ENCODE results near the gene GALNT18. TPM values are rescaled to one million over a fixed set of nuclear protein-coding genes. Genes with fewer than 3 reads are reported as not detected.

The GALNT18 gene
- total RNA-seq, 1 experiment from 2014 or later = 13.5 TPM

- in situ Hi-C loops (cut with HindIII; ENCODE audit: low pct_unique_long_range_greater_than_20kb, low sequenced_read_pairs) = no loop called here
- no peak for DNase-seq (ENCODE audit: low read depth)
These were observed 43.6 kb downstream of the GALNT18 start for GRCh38 chr11:11577932-11578911.

- in situ Hi-C loops (cut with HindIII; ENCODE audit: low pct_unique_long_range_greater_than_20kb, low sequenced_read_pairs) = no loop called here
- no peak for DNase-seq (ENCODE audit: low read depth)
These were observed 44.5 kb downstream of the GALNT18 start for GRCh38 chr11:11577251-11577855.

- DNase-seq (ENCODE audit: low read depth) = no peak
- in situ Hi-C loops (cut with HindIII; ENCODE audit: low pct_unique_long_range_greater_than_20kb, low sequenced_read_pairs) = no loop called here
These were observed 47.2 kb downstream of the GALNT18 start for GRCh38 chr11:11574373-11575287.

DNA sequence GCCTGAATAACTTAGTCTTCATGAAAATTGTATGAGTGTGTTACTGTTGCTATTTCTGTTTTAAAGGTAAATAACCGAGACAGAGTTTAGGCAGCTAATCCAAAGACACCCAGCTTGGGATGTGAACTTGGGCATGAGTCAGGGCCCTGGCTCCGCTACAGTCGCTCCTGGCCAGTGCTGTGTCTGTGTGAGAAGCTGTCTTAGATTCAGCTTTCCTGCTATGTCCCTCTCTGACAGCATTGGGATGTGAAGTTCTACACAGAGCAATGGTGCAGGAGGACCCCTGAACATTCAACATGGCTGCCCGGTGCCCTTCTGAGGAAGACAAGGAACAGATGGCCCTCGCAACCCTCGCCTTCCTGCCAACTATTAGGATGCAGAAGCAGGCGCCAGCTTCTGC is 49.4 kb downstream of the GALNT18 start:
- in situ Hi-C loops (cut with HindIII; ENCODE audit: low pct_unique_long_range_greater_than_20kb, low sequenced_read_pairs) = no loop called here
- DNase-seq (ENCODE audit: low read depth) = no peak

- no peak for DNase-seq (ENCODE audit: low read depth)
- in situ Hi-C loops (cut with HindIII; ENCODE audit: low pct_unique_long_range_greater_than_20kb, low sequenced_read_pairs) = no loop called here
These were observed 49.9 kb downstream of the GALNT18 start for GRCh38 chr11:11571893-11572292.

- no peak for DNase-seq (ENCODE audit: low read depth)
- in situ Hi-C loops (cut with HindIII; ENCODE audit: low pct_unique_long_range_greater_than_20kb, low sequenced_read_pairs) = no loop called here
These were observed 51.0 kb downstream of the GALNT18 start for GRCh38 chr11:11570823-11571222.

DNA sequence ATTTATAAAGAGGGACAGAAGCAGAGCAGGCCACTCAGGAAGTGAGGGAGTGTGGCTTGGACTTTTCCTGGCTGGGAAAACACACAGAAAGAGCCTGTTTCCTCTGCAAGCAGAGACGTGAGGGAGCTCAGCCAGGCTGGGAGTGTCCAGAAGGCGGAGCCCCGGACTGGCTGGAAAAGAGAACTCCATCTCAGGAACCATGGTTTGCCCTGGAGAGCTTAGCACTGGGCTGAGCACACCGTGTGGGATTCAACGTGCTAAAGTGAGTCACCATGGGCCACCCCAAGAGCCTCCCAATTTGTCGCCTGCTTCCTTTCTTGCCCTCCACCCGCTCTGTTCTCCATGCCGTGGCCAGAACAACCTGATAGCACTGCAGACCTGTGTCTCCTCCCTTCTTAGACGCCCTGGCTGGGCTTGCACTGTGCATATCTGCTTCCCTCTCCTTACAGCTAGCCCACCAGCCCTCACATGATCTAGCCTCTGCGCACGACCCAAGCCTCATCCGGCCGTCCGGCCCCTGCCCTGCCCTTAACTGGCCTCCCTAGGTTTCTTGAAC is 51.8 kb downstream of the GALNT18 start:
- no peak for DNase-seq (ENCODE audit: low read depth)
- in situ Hi-C loops (cut with HindIII; ENCODE audit: low pct_unique_long_range_greater_than_20kb, low sequenced_read_pairs) = no loop called here

- no peak for DNase-seq (ENCODE audit: low read depth)
- in situ Hi-C loops (cut with HindIII; ENCODE audit: low pct_unique_long_range_greater_than_20kb, low sequenced_read_pairs) = no loop called here
These were observed 53.1 kb downstream of the GALNT18 start for GRCh38 chr11:11568651-11569229.

DNA sequence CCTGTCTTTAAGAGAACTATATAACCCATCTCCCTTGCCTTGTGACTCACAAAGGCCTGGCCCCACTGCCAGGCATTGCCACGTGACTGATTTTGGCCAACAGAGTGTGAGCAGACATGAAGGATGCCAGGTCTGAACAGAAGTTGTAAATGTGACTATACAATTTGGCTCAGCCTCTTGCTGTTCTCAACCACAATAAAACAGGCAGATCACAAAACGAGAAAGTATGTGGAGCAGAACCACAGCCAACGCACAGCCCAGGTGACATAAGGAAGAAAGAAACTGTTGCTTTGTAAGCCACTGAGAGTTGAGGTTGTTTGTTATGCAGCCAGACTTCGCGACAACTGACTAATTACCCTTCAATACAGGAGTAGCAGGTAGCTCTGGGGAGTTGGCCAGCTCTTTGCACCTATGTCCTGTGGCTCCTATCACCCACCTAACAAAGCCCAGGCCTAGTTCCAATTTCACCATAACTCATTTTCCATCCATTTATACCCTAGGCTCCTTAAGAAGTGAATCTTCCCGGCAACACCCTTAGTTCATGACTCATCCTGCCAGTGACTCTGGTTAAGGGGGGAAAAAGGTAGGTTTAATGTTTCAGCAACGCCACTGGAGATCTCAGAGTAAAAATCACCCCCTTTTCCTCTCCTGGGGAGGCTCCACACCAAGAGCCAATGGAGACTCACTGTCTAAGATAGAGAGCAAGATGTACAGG is 53.7 kb downstream of the GALNT18 start:
- no peak for DNase-seq (ENCODE audit: low read depth)

GRCh38 chr11:11565636-11566035 is 56.2 kb downstream of the GALNT18 start:
- DNase-seq (ENCODE audit: low read depth) = no peak
- in situ Hi-C loops (cut with HindIII; ENCODE audit: low pct_unique_long_range_greater_than_20kb, low sequenced_read_pairs) = no loop called here

More for the DNA sequence above, 53.7 kb downstream of the GALNT18 start:
- in situ Hi-C loops (cut with HindIII; ENCODE audit: low pct_unique_long_range_greater_than_20kb, low sequenced_read_pairs) = no loop called here

DNA sequence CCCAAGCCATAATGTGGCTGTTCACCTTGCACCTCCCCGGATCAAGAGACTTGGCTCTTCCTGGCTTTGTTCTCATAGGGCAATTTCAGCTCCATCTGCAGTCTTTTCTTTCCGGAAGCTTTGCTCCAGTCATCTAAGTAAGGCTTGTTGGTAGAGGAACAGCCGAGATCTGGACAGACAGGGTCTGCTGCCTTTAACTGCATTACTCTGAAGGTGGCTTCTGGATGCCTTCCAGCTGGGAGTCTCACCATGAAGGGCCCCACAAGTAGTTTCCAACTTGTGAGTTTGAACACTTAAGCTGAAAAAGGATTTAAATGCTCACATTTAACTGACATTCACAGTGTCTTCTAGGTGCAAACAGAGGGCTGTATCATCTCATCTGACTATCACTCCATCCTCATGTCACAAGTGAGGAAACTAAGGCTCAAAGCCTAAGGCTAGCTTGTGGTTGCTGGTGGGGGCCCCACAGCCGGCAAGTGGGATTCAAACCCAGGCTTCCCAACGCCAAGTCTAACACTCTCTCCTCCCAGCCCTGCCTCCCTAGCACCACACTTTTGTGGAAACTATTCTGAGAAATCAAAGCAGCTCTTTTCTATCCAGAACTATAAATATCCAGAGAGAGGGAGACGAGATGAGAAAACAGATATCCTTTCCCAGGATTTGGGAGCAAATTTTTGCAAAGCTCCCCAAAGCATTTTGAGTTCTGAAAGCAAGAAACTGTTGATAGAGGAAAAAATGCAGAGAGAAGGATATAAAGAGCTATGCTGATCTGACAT is 58.4 kb downstream of the GALNT18 start:
- no peak for DNase-seq (ENCODE audit: low read depth)
- in situ Hi-C loops (cut with HindIII; ENCODE audit: low pct_unique_long_range_greater_than_20kb, low sequenced_read_pairs) = no loop called here

DNA sequence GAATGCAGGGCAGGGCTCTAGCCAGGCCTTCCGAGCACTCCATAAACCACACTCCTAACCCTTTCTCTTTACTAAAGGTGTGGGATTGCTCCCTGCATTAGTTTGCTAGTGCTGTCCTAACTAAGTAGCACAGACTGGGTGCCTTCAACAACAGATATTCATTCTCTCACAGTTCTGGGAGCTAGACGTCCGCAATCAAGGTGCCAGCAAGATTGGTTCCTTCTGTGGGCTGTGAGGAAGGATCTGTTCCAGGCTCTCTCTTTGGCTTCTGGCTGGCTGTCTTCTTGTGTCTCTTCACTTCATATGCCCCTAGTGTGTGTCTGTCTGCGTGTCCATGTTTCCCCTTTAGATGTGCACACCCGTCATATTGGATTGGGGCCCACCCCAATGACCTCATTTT is 59.8 kb downstream of the GALNT18 start:
- in situ Hi-C loops (cut with HindIII; ENCODE audit: low pct_unique_long_range_greater_than_20kb, low sequenced_read_pairs) = no loop called here
- no peak for DNase-seq (ENCODE audit: low read depth)

DNA sequence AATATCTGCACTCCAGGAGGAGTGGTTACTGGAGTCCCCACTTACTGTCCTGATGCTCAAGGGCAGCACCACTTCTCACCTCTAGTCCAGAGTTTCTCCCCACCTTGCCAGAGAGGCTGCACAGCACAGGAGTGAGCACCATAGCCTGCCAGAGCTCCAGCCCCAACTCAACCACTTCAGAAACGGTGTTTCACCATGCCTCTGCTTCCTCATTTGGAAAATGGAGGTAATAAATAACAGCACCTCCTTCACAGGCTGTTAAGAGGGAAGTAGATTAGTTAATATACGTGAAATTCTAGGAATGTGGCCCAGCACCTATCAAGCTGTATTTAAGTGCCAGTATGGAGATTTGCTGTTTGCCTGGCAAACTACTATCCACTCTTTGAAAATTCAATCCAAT is 63.0 kb downstream of the GALNT18 start:
- in situ Hi-C loops (cut with HindIII; ENCODE audit: low pct_unique_long_range_greater_than_20kb, low sequenced_read_pairs) = no loop called here
- no peak for DNase-seq (ENCODE audit: low read depth)

DNA sequence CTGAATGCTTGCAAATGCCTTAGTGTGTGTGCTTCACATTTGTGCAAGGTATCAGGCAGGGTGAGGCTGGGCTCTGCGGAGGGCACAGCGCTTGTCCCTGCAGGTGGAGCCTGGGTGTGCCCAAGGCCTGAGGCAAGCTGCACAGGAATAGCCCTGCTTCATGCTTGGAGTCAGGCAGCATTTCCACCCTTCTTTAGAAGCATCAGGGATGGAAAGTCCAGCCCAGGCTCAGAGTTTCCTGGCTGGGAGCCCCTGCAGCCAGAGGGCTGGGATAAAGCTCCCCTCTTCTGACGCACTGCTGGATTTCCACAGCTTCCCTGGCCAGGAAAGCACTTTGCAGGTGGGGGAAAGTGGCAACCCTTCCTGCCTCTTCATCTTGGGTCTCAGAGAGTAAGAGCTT is 63.4 kb downstream of the GALNT18 start:
- in situ Hi-C loops (cut with HindIII; ENCODE audit: low pct_unique_long_range_greater_than_20kb, low sequenced_read_pairs) = no loop called here
- DNase-seq (ENCODE audit: low read depth) = no peak

DNA sequence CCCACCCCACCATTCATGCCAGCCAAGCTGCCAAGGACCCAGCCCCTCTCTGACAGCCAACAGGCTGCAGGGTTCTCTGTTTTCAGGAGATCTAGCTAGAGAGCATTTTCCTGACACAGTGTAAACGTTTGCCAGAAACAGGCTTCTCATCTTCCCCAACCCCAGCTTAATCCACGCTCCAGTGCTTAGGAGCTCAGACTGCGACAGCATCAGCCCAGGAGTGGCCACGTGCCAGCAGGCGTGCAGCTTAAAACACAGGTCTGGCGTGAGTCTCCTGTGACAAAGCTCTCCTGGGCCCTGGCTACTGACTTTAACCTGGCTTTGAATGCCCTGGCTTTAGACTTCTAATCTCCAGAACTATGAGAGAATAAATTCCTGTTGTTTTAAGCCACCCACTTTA is 66.6 kb downstream of the GALNT18 start:
- DNase-seq (ENCODE audit: low read depth) = peak; percentile 64
- in situ Hi-C loops (cut with HindIII; ENCODE audit: low pct_unique_long_range_greater_than_20kb, low sequenced_read_pairs) = no loop called here

- in situ Hi-C loops (cut with HindIII; ENCODE audit: low pct_unique_long_range_greater_than_20kb, low sequenced_read_pairs) = no loop called here
- DNase-seq (ENCODE audit: low read depth) = no peak
These were observed 68.2 kb downstream of the GALNT18 start for GRCh38 chr11:11553573-11553972.

Measured in Caki2 (cell line).